Hepatic stellate cell (primary cell): Measurements from ENCODE around the gene TRIP13.

Experiments used
- DNase-seq: peaks from one replicate; pipeline ENCODE4 v3.0.0; 2011; ENCODE audit warnings: low spot score

TRIP13 gene

GRCh38 chr5:953535-954449, 61.1 kb downstream of the TRIP13 start:
- DNase-seq = no peak

GRCh38 chr5:955886-956761, 63.4 kb downstream of the TRIP13 start:
- no peak for DNase-seq

- DNase-seq = peak; percentile 90
Measured at GRCh38 chr5:956941-957747, 64.5 kb downstream of the TRIP13 start.

- DNase-seq = no peak
Measured at GRCh38 chr5:957748-958485, 65.2 kb downstream of the TRIP13 start.

- peak; percentile 71 for DNase-seq
Measured at GRCh38 chr5:958701-959571, 66.3 kb downstream of the TRIP13 start.

DNA sequence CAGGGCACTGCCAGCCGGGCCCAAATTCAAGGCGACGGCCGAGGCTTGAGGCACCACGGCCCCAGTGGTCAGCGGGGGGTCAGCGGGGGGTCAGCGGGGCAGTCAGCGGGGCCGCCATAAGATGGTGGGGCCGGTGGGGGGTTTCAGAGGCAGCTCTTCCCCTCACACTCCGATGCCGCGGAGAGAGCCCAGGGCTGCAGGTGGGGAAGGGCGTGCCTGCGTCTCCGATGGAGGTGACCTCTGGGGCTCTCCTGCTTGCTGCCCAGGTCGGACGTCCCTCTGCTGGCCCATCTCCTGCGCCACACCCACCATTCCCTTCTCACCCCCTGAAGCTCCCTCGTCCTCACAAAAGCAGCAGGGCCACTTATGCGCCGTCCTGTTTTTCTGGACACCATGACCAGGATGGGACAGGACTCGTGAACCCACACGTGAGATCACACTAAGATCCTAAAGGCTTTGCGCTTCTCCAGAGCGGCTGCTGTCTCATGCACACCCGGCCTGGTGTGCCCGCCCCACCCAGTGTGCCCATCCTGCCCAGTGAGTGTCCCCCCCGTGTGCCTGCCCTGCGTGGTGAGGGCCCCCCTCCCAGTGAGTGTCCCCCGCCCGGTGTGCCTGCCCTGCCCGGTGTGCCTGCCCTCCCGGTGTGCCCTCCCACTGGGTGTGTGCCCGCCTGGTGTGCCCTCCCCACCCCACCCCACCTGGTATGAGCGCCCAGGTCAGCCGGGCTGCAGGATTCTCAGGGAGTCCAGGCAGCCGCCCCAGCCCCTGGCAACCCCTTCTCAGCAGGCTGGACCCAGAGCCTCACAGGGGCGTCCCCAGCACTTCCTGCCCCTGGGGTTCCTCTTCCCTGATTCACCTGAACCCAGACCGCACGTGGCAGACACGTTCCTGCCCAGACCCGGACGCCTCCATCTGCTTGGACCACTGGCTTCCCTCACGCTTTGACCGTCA, 67.2 kb downstream of the TRIP13 start:
- DNase-seq = no peak

DNA sequence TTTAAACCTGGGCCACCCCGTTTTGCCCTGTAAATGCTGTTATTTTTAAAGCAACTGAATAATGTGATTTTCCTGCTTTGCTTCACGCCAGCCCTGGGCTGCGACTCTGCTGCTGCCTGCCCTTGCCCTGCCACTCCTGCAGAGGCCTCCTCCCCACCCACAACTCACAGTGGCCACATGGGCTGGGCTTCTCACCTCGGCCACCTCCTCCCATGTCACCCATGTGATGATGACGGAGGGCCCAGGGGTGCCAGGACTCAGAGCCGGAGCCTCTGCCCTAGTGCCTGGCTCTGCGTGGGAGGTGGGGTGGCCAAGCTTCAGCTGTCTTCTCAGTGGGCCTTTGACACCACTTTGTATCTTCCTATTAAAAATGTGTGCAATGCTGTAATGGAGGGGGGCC, 67.9 kb downstream of the TRIP13 start:
- DNase-seq = no peak

DNA sequence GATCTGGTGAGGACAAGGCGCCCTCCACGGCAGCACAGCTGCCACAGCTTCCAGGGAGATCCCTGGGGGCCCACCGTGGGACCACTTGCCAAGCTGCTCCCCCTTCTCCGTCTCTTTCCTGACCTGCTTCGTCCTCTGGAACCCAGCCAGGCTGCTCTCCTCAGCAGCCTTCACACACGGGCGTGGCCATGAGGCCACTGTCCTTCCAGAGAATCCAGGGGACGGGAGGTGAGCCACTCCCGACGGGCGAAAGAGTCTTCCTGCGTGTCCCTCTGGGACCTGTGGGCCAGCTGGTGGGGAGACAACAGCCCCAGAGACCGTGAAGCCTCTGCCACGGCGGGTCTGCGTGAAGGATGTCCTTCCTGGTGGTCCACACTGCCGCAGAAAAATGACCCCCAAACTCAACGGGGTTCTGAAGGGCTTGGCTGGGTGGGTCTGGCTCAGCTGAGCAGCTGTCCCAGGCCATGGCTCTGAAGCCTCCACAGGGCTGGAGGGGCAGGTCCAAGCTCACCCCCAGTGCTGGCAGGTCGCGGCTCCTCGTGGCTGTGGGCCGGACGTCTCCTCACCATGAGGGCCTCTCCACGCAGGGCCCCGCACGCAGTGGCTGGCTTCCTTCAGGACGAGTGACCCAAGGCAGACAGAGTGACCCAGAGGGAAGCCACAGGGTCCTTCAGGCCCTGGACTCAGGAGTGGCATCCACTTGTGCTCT, 68.5 kb downstream of the TRIP13 start:
- DNase-seq = no peak

DNA sequence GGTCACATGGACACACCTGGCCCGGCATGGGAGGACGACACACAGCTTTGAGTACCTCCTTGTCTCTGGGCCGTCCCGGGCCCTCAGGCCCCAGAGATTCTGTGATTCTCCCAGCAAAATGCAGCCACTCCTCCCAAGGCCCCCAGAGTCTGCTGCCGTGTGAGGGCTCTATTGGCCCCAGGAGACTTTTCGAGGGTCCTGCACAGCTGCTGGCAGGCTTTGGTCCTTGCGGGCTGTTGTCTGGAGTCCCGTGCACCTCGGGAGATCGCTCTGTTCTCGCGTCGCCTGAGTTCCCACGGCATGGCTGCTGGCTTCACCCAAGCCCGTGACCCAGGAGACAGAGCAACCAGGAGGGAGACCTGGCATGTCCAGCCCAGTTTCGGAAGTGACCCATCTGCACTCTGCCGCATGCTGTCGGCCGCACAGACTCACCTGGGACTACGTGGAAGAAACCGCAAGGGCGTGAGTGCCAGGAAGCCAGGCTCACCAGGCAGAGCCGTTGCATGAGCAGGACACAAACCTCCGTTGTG, 69.1 kb downstream of the TRIP13 start:
- DNase-seq = no peak

- DNase-seq = no peak
Measured at GRCh38 chr5:962386-962785, 69.7 kb downstream of the TRIP13 start.

DNA sequence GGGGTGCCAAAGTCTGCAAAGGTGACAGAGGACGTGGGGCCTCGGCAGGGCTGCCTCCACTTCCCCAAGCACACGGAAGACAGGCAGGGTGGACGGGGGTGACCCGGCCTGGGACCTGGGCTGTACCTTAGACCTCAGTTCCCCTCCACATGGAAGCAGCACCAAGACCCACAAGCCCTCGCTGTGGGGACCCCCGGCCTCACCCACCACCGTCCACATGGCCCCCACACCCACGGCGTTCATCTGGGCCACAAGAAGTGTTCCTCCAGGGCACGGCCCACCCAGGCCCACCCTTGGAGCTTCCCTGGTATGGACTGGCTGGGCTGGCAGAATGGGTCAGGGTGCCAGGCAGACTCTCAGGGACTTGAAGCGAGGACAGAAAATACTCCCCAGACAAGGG, 70.1 kb downstream of the TRIP13 start:
- DNase-seq = no peak

GRCh38 chr5:963310-963672, 70.6 kb downstream of the TRIP13 start:
- DNase-seq = no peak

DNA sequence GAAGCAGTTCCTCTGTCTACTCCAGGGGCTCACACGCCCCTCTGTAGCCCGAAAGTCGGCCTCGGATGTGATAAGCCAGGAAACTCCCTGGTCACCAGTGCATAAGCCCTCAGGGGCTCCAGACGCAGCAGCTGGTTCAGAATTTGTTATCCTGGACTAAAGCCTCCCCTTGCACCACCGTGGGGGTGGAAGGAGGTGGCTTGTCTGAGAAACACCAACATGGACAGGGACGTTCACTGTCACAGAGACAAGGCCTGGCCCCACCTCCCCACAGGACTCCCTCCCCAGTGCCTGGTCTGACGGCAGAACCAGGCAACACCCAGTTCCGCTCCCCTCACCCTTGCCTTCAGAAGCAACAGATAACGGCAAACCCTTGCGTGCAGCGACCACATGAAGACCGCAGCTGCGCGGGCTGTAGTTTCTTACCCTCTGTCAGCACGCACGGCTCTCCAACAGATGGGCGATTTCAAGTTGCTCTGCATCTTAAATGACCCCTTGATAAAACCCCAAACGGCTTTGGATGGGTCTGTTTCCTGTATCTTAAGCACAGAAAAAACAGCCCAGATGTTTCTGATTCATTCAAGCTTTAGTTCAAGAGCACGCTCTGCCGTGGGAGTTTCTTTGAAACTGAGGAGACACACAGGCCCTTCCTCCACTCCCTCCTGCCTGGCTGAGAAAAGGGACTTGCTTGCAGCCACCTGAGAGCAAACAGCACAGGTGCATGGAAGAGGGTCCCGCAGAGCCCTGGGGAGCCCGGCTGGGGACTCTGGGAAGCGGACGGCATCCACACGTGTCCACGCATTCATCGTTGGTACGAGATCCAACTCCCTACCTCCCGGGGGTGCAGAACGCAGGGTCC, 71.2 kb downstream of the TRIP13 start:
- DNase-seq = peak; percentile 52

DNA sequence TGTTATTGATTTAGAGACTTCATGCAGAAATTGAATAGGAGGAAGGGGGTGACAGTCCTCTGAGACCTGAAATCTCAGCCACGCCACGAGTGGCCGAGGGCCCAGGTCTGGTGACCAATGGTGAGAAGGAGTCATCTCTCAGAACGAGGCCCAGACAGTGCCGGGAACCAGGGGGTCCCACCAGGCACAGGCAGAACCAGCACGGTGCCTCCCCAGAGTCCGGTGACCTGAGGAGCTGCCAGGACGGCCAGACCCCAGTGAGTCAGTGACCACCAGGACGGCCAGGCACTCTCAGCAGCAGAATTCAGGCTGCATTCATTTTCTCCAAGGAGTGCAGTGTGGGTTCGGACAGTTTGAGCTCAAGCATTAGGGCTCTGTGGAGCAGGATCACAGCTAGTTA, 72.1 kb downstream of the TRIP13 start:
- DNase-seq = no peak

DNA sequence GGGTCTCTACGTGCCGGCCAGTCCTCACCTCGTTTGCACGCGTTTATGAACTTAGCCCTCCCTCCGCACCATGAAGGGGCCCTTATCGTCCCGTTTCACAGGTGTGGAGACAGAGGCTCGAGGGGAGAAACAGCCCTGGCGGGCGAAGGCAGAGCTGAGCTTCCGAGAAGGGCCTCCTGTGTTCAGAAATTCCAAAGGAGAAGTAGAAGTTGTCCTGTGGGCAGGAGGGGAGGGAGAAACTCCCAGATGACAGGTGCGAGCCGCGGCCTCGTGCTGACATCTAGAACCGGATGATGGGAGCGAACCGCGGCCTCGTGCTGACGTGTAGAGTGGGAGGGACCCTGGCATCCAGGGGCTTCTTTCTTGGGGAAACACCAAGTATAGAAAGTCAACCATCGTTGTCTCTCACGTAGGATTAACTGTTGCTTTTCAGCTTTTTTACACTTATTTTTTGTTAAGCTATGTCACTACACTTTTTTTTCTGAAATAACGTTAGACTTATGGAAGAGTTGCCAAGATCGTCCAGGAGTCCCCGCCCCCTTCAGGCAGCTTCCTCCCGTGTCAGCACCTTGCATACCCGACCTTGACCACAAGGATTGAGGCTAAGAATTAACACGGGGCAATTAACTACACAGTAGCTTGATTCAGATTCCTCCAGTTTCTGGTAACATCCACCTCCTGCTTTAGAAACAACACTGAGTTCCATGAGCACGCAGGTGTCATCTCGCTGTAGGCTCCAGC, 73.1 kb downstream of the TRIP13 start:
- no peak for DNase-seq

DNA sequence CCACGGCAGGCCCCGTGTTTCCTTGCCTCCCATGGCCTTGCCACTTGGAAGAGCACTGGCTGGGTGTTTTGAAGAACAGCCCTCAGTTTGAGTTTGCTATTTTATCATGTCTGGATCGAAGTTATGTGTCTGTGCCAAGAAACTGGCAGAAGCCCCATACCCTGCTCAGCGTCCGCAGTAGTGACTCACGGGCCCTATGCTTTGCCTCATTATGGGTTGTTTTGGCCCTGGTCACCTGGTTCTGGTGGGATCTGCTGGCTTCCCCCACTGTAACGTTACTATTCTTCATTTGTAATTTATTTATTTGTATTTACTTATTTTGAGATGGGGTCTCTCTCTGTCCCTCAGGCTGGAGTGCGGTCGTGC, 73.6 kb downstream of the TRIP13 start:
- DNase-seq = no peak

DNA sequence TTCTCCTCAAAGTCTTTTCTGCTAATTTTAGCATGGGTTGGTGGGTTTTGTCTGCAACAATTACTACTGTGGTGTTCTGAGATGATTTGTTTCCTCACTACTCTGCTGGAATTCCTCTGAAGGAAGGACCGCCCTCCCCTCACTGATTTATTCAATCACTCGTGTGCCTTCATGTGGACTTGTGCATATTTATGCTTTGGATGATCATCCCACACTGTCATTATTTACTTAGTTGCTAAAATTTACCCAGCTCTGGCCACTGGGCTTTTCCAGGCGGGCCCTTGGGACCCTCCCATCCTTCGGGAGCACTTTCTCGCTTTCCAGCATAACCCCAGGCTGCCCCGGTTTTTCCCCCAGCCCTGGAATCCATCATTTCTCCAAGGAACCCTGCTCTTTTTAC, 74.3 kb downstream of the TRIP13 start:
- DNase-seq = no peak
